HG03469 (cell line): ENCODE results near the gene DCAF7.

Experiments
- ATAC-seq: cut with Tn5 transposase; IDR thresholded peaks from one replicate; pipeline ENCODE4 v1.9.1; 2021; ENCODE audit warnings: mild to moderate bottlenecking, moderate library complexity, moderate number of reproducible peaks; ENCODE audit not compliant: unreplicated experiment

DCAF7 gene

GRCh38 chr17:63579633-63580032 lies 29.4 kb downstream of the DCAF7 start:
- ATAC-seq, result no peak

DNA sequence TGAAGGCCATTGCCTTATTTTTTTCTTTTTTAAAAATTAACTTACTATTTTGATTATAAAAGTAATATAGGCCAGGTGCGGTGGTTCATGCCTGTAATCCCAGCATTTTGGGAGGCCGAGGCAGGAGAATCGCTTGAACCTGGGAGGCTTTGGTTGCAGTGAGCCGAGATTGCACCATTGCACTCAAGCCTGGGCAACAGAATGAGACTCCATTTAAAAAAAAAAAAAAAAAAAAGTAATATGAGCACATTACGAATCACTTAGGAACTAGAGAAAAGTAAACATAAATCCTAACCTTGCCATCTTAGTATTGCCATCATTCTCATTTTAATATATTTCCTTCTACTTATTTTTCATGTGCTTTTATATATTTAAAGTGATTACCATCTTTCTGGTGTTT lies 37.5 kb downstream of the DCAF7 start:
- no peak for ATAC-seq

- no peak for ATAC-seq
Observed at GRCh38 chr17:63588797-63589196, 38.5 kb downstream of the DCAF7 start.

GRCh38 chr17:63589646-63590045 lies 39.4 kb downstream of the DCAF7 start:
- ATAC-seq, result no peak

GRCh38 chr17:63592797-63593196 lies 42.5 kb downstream of the DCAF7 start:
- no peak for ATAC-seq

- no peak for ATAC-seq
Observed at GRCh38 chr17:63595132-63595531, 44.9 kb downstream of the DCAF7 start.

DNA sequence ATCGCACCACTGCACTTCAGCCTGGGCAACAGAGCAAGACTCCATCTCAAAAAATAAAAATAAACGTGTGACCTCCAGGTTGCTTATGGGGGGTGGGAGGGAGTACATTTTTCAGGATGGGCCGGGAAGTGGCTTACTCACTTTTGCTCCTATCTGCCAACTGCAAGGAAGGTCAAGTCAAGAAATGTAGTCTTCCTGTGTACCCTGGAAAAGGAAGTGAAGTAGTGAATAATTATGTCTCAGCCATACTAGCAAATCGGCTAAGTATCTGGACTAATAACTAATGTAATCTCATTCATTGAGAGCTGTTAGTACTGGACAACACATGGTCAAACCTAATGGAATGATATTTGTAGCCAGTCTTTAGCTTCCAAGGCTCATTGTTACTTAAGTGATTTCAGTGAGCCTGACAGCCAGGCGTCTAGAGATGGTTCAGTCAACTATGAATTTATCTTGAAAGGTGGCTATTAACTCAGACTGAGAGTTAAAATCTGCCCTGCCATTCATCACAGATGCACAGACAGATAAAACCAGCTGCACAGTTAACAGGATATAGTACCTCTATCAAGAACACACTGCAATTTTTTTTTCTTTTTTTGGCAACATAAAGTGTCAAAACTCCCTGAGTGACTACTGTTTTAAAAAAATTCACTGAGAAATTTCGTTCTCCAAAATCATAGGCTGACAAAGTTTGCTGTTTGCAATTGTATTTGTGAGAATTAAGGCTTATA lies 46.7 kb downstream of the DCAF7 start:
- ATAC-seq, result no peak

DNA sequence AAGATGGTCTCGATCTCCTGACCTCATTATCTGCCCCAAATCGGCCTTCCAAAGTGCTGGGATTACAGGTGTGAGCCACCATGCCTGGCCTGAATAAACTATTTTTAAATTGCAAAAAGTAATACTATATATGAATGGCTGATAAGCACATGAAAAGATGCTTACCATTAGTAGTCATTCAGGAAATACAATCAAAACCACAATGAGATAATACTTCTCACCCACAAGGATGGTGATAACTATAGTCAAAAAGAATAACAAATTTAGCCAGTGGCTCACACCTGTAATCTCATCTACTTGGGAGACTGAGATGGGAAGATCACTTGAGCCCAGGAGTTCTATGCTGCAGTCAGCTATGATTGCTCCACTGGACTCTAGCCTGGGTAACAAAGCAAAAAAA lies 48.0 kb downstream of the DCAF7 start:
- no peak for ATAC-seq

DNA sequence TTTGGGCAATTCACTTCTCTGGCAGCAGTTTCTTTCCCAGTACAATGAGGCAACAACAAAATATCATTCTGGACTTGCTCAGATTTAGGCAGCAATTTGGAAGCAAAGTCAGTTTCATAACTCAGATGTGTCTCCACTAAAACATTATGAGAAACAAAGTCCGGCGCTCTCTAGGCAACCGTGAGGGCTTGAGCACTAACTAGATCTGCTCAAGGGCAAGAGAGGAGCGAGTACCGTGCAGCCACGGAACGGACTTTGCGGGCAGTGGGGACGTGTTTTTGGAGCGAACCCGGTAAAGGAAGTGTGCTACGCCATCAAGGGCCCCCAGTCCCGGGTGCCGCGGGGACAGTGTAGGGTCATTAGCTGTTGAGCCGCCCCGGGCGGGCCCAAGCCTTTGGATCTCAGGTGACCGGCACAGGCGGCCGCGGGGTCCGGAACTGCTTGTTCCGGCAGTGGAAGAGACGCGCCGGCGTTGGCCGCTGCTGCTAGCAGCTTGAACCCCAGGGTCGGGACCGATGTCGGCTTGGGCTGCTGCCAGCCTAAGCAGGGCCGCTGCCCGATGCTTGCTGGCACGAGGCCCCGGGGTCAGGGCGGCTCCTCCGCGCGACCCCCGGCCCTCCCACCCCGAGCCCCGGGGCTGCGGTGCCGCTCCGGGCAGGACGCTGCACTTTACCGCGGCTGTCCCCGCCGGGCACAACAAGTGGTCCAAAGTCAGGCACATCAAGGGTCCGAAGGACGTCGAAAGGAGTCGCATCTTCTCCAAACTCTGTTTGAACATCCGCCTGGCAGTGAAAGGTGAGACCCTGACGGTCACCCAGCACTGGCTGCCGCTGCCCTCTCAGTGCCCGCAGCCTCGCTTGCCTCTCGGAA lies 50.5 kb downstream of the DCAF7 start, which contains the start of gene TACO1:
Gene TACO1 (plus strand): TSS at position 327 of the 870 bp plus-strand sequence. CDS start 189 bp downstream, at position 516.
- ATAC-seq, result no peak

- ATAC-seq, result no peak
Observed at GRCh38 chr17:63601439-63602371, 51.4 kb downstream of the DCAF7 start.

DNA sequence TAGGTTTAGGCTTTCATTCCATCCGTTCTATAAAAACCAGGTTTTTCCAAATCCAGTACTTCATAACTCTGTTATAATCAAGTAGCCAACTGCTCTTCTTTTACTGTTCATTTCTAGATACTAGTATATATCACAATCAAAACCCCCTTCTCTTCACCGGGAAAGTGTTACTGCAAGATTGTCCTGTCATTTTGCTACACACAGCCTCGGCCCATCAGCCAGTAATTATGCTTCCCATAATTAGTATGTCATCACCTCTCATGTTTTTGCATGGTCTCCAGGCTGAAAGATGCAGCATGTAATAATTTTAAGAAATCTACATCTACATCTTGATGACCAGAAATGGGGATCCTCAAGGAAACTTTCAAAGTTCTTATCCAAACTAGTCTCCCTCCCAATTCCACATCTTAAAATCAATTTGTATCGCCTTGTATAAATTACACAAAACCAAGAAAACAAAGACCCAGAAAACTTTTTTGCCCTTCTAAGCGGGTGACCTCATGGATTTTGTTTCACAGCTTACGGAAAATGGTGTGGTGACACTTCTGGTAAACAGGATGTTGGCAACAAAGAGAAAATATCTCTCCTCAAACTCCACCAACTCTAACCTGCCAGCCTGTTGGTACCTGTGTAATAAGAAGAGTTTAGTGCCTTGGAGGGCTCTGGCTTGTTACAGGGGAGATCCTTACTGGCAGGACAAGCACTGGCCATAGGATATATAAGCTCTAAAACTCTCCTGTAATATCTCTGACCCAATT lies 59.7 kb downstream of the DCAF7 start:
- ATAC-seq, result no peak

GRCh38 chr17:63610854-63611253 lies 60.6 kb downstream of the DCAF7 start:
- no peak for ATAC-seq

DNA sequence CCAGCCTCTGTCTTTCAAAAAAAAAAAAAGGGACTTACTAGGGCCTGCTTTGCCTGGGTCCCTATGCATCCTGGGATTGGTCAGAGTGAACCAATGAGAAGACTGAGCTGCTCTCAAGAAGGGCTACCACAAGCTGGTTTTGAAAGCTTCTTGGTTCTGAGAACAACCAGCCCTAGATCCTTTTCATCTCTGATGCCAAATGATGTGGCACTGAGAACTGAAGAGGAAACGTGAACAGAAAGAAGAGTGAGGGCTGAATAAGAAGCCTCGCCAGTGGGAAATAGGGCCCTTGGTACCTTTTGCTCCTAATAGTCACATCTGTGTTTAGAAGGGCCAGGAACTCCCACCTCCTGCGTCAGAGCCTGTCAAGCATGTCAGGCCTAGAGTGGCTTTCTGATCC lies 61.1 kb downstream of the DCAF7 start:
- ATAC-seq, result no peak

DNA sequence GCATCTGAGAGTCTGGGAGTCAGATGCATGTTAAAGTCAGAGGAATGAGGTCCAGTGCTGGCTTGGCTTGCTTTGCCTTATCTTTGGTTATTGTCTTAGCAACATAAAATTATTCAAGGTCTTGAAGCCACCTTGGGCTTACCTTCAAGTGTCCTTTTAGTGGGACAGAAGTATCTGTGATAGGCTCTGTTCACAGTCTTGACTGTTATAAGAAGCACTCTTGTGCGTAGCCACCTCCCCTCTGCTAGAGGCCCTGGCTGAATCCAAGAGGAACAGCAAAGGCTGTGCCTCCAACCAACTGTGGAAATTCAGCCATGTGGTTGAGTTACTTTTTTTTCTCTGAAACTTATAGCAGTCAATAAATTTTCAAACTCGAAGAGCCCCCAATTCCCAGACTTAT lies 63.4 kb downstream of the DCAF7 start:
- no peak for ATAC-seq

GRCh38 chr17:63621229-63621683 lies 71.0 kb downstream of the DCAF7 start:
- no peak for ATAC-seq

DNA sequence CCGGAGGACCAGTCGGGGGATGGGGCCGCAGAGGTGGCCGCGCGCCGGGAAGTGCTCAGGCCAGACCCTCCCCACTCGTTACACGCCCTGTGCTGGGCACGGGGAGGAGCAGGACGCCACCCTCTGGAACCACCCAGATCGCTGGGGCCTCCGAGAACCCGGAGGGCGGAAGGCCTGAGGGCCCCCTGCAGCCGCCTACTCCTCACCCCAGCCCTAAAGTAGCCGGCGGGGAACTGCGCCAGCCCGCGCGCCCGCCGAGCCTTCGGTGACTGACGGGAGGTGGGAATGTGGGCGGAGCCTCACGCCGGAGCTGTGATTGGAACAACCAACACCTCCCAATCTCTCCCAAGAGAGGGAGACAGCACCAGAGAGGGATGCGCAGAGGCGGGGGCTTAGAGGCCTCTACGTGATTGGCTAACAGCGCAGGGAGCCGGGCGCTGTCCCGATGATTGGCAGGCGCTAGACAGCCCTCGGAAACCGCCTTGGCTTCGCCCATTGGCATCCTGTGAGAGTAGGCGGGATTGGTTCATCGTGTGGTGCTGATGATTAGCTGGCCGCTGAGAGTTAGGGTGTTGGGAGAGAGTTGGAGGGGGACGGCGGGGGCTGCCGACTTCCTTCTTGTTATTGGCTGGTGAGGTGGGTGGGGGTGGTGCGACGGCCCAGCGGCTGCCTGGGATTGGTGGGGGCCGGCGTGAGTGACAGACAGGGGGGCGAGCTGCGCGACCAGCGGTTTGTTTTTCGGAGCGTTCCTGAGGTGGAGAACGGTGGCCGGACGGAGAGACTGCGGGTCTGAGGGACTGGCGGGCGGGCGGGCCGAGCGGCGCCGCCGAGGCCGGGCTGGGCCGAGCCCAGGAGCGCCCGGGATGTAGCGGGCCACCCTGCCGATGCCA lies 71.7 kb downstream of the DCAF7 start, which contains the start of gene MAP3K3:
Gene MAP3K3 (plus strand): TSS at position 734 of the 890 bp plus-strand sequence. CDS start 343 bp downstream, outside the sequence.
- ATAC-seq, result peak; percentile 82

- ATAC-seq, result peak; percentile 4
Observed at GRCh38 chr17:63622574-63623390, 72.5 kb downstream of the DCAF7 start.
